HL-60 (cell line): ENCODE measurements around the gene OR10A3.

Experiments
- CTCF ChIP-seq: IDR thresholded peaks from one replicate; pipeline ENCODE4 v1.5.1; 2011; ENCODE audit warnings: low read length, control low read depth, inconsistent platforms; ENCODE audit not compliant: insufficient read depth
- GABPA ChIP-seq: IDR thresholded peaks from 2 replicates; pipeline ENCODE4 v1.6.1; 2012; ENCODE audit warnings: low read depth
- POLR2AphosphoS5 ChIP-seq: IDR thresholded peaks from 2 replicates; pipeline ENCODE4 v1.6.1; 2012; ENCODE audit warnings: low read depth
- REST ChIP-seq: IDR thresholded peaks from 2 replicates; pipeline ENCODE4 v1.6.1; 2012; ENCODE audit warnings: low read depth; ENCODE audit not compliant: insufficient replicate concordance
- SPI1 ChIP-seq: IDR thresholded peaks from 2 replicates; pipeline ENCODE4 v1.6.1; 2012; ENCODE audit warnings: low read depth, mild to moderate bottlenecking, borderline replicate concordance

GRCh38 chr11:7918141-7918540 is 23.4 kb downstream of the OR10A3 start:
- TF ChIP-seq CTCF = no peak
- no peak for TF ChIP-seq POLR2AphosphoS5
- no peak for TF ChIP-seq GABPA
- no peak for TF ChIP-seq REST
- TF ChIP-seq SPI1 = no peak
